ENCODE results near the gene SNX21.

Gene SNX21

GRCh38 chr20:45801851-45802250 lies 31.7 kb upstream of the SNX21 start:
- Histone ChIP-seq H3K36me3 (ENCODE audit: low read length) (peaks cover 3% of the 10 kb centered on the region; the same call in 1 of the 2 replicates), H3K4me2 (ENCODE audit: low read depth, low read length, poor library complexity, severe bottlenecking) (no peak overlapping the region), H3K27ac (ENCODE audit: low read depth, low read length) (no peak overlapping the region), H2AFZ (ENCODE audit: low read depth, low read length, severe bottlenecking) (no peak overlapping the region), H3K79me2 (ENCODE audit: insufficient read depth, low read length) (no peaks in the 10 kb centered on the region), H4K20me1 (ENCODE audit: low read depth, low read length) (no peaks in the 10 kb centered on the region), H3K4me3 (ENCODE audit: insufficient read depth, low read length, poor library complexity, severe bottlenecking) (no peak overlapping the region), H3F3A (ENCODE audit: insufficient read depth) (peaks cover 7% of the 10 kb centered on the region), H3K27me3 (ENCODE audit: low read length) (no peaks in the 10 kb centered on the region), H3K9ac (ENCODE audit: low read length) (no peak overlapping the region), H3K9me3 (ENCODE audit: insufficient read depth, low read length) (no peaks in the 10 kb centered on the region), H3K9me2 (replicated peaks; ENCODE audit: insufficient read depth, low read length) (no peaks in the 10 kb centered on the region)
- TF ChIP-seq CTCF (IDR thresholded peaks at IDR 0.05; ENCODE audit: insufficient read depth, low read length, poor library complexity, severe bottlenecking), result no peak
- no peak for TF ChIP-seq EZH2phosphoT487 (conservative IDR thresholded peaks at IDR 0.05; ENCODE audit: low read length)

- H3F3A ChIP-seq (ENCODE audit: insufficient read depth), result peaks cover 12% of the 10 kb centered on the region
- H2AFZ ChIP-seq (ENCODE audit: low read depth, low read length, severe bottlenecking), result no peak overlapping the region
- peaks cover 19% of the 10 kb centered on the region for H3K79me2 ChIP-seq (ENCODE audit: insufficient read depth, low read length)
- no peak overlapping the region for H3K9ac ChIP-seq (ENCODE audit: low read length)
- no peaks in the 10 kb centered on the region for H4K20me1 ChIP-seq (ENCODE audit: low read depth, low read length)
- no peaks in the 10 kb centered on the region for H3K9me2 ChIP-seq (replicated peaks; ENCODE audit: insufficient read depth, low read length)
- H3K4me2 ChIP-seq (ENCODE audit: low read depth, low read length, poor library complexity, severe bottlenecking), result no peak overlapping the region
- H3K4me3 ChIP-seq (ENCODE audit: insufficient read depth, low read length, poor library complexity, severe bottlenecking), result no peak overlapping the region
- no peaks in the 10 kb centered on the region for H3K27me3 ChIP-seq (ENCODE audit: low read length)
- no peak overlapping the region for H3K27ac ChIP-seq (ENCODE audit: low read depth, low read length)
- H3K9me3 ChIP-seq (ENCODE audit: insufficient read depth, low read length), result no peaks in the 10 kb centered on the region
- no peak for TF ChIP-seq CTCF (IDR thresholded peaks at IDR 0.05; ENCODE audit: insufficient read depth, low read length, poor library complexity, severe bottlenecking)
- TF ChIP-seq EZH2phosphoT487 (conservative IDR thresholded peaks at IDR 0.05; ENCODE audit: low read length), result no peak
- H3K36me3 ChIP-seq (ENCODE audit: low read length), result peaks cover 15% of the 10 kb centered on the region
Measured at GRCh38 chr20:45810191-45810970, 23.2 kb upstream of the SNX21 start.

DNA sequence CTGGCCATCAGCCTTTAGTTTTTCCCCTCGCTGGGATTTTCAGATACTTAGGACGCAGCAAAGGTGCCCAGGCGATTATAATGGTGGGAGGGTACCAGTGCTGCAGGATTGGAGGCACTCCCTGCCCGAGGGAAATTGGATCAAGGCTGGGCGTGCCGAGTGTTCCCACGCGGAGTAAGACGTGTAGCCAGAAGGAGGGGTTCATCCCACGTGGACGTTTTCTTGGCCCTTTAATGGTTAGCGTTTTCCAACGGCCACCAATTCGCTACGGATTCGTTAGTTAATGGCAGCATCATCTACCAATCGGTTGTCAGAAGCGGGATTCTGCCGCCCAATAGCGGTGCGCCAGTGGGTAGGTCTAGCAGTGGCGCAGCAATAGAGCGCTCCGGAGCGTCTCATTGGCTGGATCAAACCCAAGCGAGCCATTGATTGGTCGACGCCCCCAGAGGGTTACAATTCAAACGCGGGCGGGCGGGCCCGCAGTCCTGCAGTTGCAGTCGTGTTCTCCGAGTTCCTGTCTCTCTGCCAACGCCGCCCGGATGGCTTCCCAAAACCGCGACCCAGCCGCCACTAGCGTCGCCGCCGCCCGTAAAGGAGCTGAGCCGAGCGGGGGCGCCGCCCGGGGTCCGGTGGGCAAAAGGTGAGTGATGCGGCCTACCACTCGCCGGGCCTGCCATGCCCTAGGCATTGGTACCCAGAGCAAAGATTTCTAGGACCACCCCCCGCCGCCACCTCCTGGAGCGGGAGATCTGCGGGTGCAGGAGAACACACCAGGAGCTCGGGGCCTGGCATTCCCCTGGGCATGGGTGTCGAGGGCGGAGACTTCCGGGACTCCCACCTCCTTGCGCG lies 21.2 kb upstream of the SNX21 start, which contains the start of gene UBE2C:
Gene UBE2C, plus strand, starts transcription at position 488 of the 849 bp plus-strand sequence. Its CDS starts 52 bp downstream, at position 540.
- H3K27ac ChIP-seq (ENCODE audit: low read depth, low read length), result peak within 1 kb of the TSS; percentile 81
- H3K9ac ChIP-seq (ENCODE audit: low read length), result peak within 1 kb of the TSS; percentile 95
- H3K4me3 ChIP-seq (ENCODE audit: insufficient read depth, low read length, poor library complexity, severe bottlenecking), result peak within 1 kb of the TSS; percentile 88
- H3K4me2 ChIP-seq (ENCODE audit: low read depth, low read length, poor library complexity, severe bottlenecking), result peak within 1 kb of the TSS; percentile 73
- no peaks in the 10 kb centered on the region for H4K20me1 ChIP-seq (ENCODE audit: low read depth, low read length)
- no peaks in the 10 kb centered on the region for H3K27me3 ChIP-seq (ENCODE audit: low read length)
- peaks cover 19% of the 10 kb centered on the region for H3K79me2 ChIP-seq (ENCODE audit: insufficient read depth, low read length)
- H3K9me2 ChIP-seq (replicated peaks; ENCODE audit: insufficient read depth, low read length), result no peaks in the 10 kb centered on the region
- peaks cover 24% of the 10 kb centered on the region for H3K36me3 ChIP-seq (ENCODE audit: low read length)
- H3F3A ChIP-seq (ENCODE audit: insufficient read depth), result peaks cover 22% of the 10 kb centered on the region
- no peaks in the 10 kb centered on the region for H3K9me3 ChIP-seq (ENCODE audit: insufficient read depth, low read length)
- H2AFZ ChIP-seq (ENCODE audit: low read depth, low read length, severe bottlenecking), result peak within 1 kb of the TSS; percentile 70
- no peak for TF ChIP-seq EZH2phosphoT487 (conservative IDR thresholded peaks at IDR 0.05; ENCODE audit: low read length)
- TF ChIP-seq CTCF (IDR thresholded peaks at IDR 0.05; ENCODE audit: insufficient read depth, low read length, poor library complexity, severe bottlenecking), result no peak

All from SU-DHL-6 (cell line).